ENCODE results near the gene AKT3.

AKT3 gene

GRCh38 chr1:243474906-243475305, 375.1 kb downstream of the AKT3 start:
- Histone ChIP-seq H3K27ac (ENCODE audit: low read length) (no peak overlapping the region), H3K79me2 (ENCODE audit: low read length) (no peaks in the 10 kb centered on the region), H3K4me1 (ENCODE audit: low read length) (peaks cover 17% of the 10 kb centered on the region), H3K36me3 (replicated peaks; ENCODE audit: insufficient read depth, low read length) (no peaks in the 10 kb centered on the region), H3K9me2 (replicated peaks; ENCODE audit: insufficient read depth, low read length) (no peaks in the 10 kb centered on the region), H3K9ac (ENCODE audit: low read length) (no peak overlapping the region), H3F3A (ENCODE audit: insufficient read depth, low read length) (0 out of 2 replicates have a peak, but pooled peaks cover 3% of the 10 kb centered on the region), H3K4me3 (ENCODE audit: low read length) (no peak overlapping the region), H4K20me1 (ENCODE audit: insufficient read depth, low read length) (no peaks in the 10 kb centered on the region), H3K4me2 (ENCODE audit: low read depth, low read length) (no peak overlapping the region), H3K27me3 (replicated peaks; ENCODE audit: insufficient read depth, low read length) (no peaks in the 10 kb centered on the region), H3K9me3 (replicated peaks; ENCODE audit: insufficient read depth, low read length) (no peaks in the 10 kb centered on the region), H2AFZ (ENCODE audit: low read length) (no peak overlapping the region)
- TF ChIP-seq EZH2 (optimal IDR thresholded peaks at IDR 0.05; ENCODE audit: low read depth, low read length) (no peak), EZH2phosphoT487 (IDR thresholded peaks at IDR 0.05; ENCODE audit: low read length) (no peak), CTCF (IDR thresholded peaks at IDR 0.05; ENCODE audit: low read length) (no peak)
- no peak for DNase-seq

DNA sequence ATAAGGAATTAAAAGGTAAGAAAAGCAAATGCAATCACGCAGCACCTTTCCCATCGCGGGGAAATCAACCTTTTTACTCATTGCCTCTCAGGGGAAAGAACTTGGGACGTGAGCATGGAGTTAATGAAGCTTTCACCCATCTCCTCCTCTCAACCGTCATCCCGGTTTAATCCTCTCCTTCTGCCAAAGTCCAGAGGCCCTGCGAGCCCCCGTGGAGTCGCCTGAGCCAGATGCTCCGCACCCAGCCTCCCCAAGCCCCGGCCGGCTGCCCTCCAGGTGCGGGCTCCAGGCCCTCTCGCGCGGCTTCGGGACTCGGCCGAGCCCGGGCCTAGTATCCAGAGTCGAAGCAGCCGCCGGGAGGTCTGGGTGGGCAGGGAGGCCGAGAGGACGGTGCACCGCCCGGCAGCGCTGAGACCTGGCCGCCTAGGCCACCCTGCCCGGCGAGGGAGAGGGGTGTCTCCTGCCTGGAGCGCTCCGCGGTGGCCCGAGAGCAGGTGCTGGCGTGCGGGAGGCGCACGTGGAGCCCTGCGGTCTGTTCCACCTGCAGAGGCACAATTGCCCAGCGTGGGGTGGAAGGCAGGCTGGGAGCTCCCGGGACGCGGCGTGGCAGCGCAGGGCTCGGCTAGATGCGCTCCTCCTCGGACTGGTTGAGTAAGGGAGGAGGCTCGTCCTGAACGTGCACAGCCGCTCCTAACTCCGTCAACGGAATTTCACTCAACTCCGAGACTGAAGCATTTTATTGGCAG, 375.7 kb downstream of the AKT3 start:
- no peak for DNase-seq
- H3K9me3 ChIP-seq (replicated peaks; ENCODE audit: insufficient read depth, low read length) = no peaks in the 10 kb centered on the region
- H3K27me3 ChIP-seq (replicated peaks; ENCODE audit: insufficient read depth, low read length) = no peaks in the 10 kb centered on the region
- no peaks in the 10 kb centered on the region for H3K9me2 ChIP-seq (replicated peaks; ENCODE audit: insufficient read depth, low read length)
- 0 out of 2 replicates have a peak, but pooled peaks cover 3% of the 10 kb centered on the region for H3F3A ChIP-seq (ENCODE audit: insufficient read depth, low read length)
- no peak overlapping the region for H3K27ac ChIP-seq (ENCODE audit: low read length)
- H2AFZ ChIP-seq (ENCODE audit: low read length) = no peak overlapping the region
- H4K20me1 ChIP-seq (ENCODE audit: insufficient read depth, low read length) = no peaks in the 10 kb centered on the region
- H3K4me3 ChIP-seq (ENCODE audit: low read length) = no peak overlapping the region
- H3K79me2 ChIP-seq (ENCODE audit: low read length) = no peaks in the 10 kb centered on the region
- H3K4me1 ChIP-seq (ENCODE audit: low read length) = peaks cover 17% of the 10 kb centered on the region
- H3K9ac ChIP-seq (ENCODE audit: low read length) = no peak overlapping the region
- H3K36me3 ChIP-seq (replicated peaks; ENCODE audit: insufficient read depth, low read length) = no peaks in the 10 kb centered on the region
- TF ChIP-seq EZH2 (optimal IDR thresholded peaks at IDR 0.05; ENCODE audit: low read depth, low read length) (no peak), EZH2phosphoT487 (IDR thresholded peaks at IDR 0.05; ENCODE audit: low read length) (no peak), CTCF (IDR thresholded peaks at IDR 0.05; ENCODE audit: low read length) (no peak)
- H3K4me2 ChIP-seq (ENCODE audit: low read depth, low read length) = no peak overlapping the region

GRCh38 chr1:243473227-243474135, 376.6 kb downstream of the AKT3 start:
- Histone ChIP-seq H3K79me2 (ENCODE audit: low read length) (no peaks in the 10 kb centered on the region), H2AFZ (ENCODE audit: low read length) (no peak overlapping the region), H3K4me1 (ENCODE audit: low read length) (peaks cover 17% of the 10 kb centered on the region), H3K27me3 (replicated peaks; ENCODE audit: insufficient read depth, low read length) (no peaks in the 10 kb centered on the region), H3K9ac (ENCODE audit: low read length) (no peak overlapping the region), H3K9me3 (replicated peaks; ENCODE audit: insufficient read depth, low read length) (no peaks in the 10 kb centered on the region), H4K20me1 (ENCODE audit: insufficient read depth, low read length) (no peaks in the 10 kb centered on the region), H3F3A (ENCODE audit: insufficient read depth, low read length) (0 out of 2 replicates have a peak, but pooled peaks cover 3% of the 10 kb centered on the region), H3K27ac (ENCODE audit: low read length) (no peak overlapping the region), H3K4me3 (ENCODE audit: low read length) (no peak overlapping the region), H3K9me2 (replicated peaks; ENCODE audit: insufficient read depth, low read length) (no peaks in the 10 kb centered on the region), H3K4me2 (ENCODE audit: low read depth, low read length) (no peak overlapping the region), H3K36me3 (replicated peaks; ENCODE audit: insufficient read depth, low read length) (no peaks in the 10 kb centered on the region)
- TF ChIP-seq EZH2 (optimal IDR thresholded peaks at IDR 0.05; ENCODE audit: low read depth, low read length) (no peak), CTCF (IDR thresholded peaks at IDR 0.05; ENCODE audit: low read length) (no peak), EZH2phosphoT487 (IDR thresholded peaks at IDR 0.05; ENCODE audit: low read length) (no peak)
- no peak for DNase-seq

All from MM.1S (cell line).